GM23338 (cell line): ENCODE results near the gene USP3. TPM values are rescaled to one million over a fixed set of nuclear protein-coding genes. Genes with fewer than 3 reads are reported as not detected.

Experiments used
- ATAC-seq: fragments of 200-7000 bp; cut with Tn5 transposase; 3 replicates; pipeline ENCODE4 v1.9.1; 2020
- DNase-seq: peaks from one replicate; pipeline ENCODE4 v3.0.0-alpha.2; 2015; ENCODE audit warnings: low spot score
- H2AFZ ChIP-seq: fragments of 200-600 bp; sonication (generic); 2 replicates; pipeline ENCODE4 v1.8.0; 2016; ENCODE audit warnings: antibody characterized with exemption, mild to moderate bottlenecking, moderate library complexity
- H3F3A ChIP-seq: fragments of 200-600 bp; sonication (generic); replicated peaks from 2 replicates; pipeline ENCODE4 v1.8.0; 2017; ENCODE audit warnings: antibody characterized with exemption, mixed run types, low read depth
- H3K27ac ChIP-seq: fragments of 200-600 bp; sonication (generic); 2 replicates; pipeline ENCODE4 v1.6.1; 2016; ENCODE audit warnings: low read depth
- H3K27me3 ChIP-seq: fragments of 200-600 bp; sonication (generic); 2 replicates; pipeline ENCODE4 v1.8.0; 2016; ENCODE audit warnings: mild to moderate bottlenecking, mixed run types, moderate library complexity; ENCODE audit not compliant: insufficient read depth
- H3K36me3 ChIP-seq: fragments of 200-600 bp; sonication (generic); 2 replicates; pipeline ENCODE4 v1.8.0; 2016; ENCODE audit warnings: mild to moderate bottlenecking; ENCODE audit not compliant: insufficient read depth
- H3K4me1 ChIP-seq: fragments of 200-600 bp; sonication (generic); 2 replicates; pipeline ENCODE4 v1.8.0; 2016; ENCODE audit warnings: mild to moderate bottlenecking, moderate library complexity; ENCODE audit not compliant: insufficient read depth
- H3K4me2 ChIP-seq: fragments of 200-600 bp; sonication (generic); 2 replicates; pipeline ENCODE4 v1.7.1; 2017; ENCODE audit warnings: mixed run types
- H3K4me3 ChIP-seq: fragments of 200-600 bp; sonication (generic); 2 replicates; pipeline ENCODE4 v1.6.1; 2016; ENCODE audit warnings: mixed run types
- H3K79me2 ChIP-seq: fragments of 200-600 bp; sonication (generic); replicated peaks from 2 replicates; pipeline ENCODE4 v1.8.0; 2017; ENCODE audit warnings: mild to moderate bottlenecking; ENCODE audit not compliant: insufficient read depth
- H3K9me2 ChIP-seq: fragments of 200-600 bp; sonication (generic); 2 replicates; pipeline ENCODE4 v1.8.0; 2017; ENCODE audit not compliant: insufficient read depth
- H4K20me1 ChIP-seq: fragments of 200-600 bp; sonication (generic); replicated peaks from 2 replicates; pipeline ENCODE4 v1.8.0; 2017; ENCODE audit warnings: mild to moderate bottlenecking; ENCODE audit not compliant: insufficient read depth
- H3K27ac Mint-ChIP-seq: 2 replicates; pipeline ENCODE4 v1.8.0; 2020; ENCODE audit warnings: inconsistent platforms, mild to moderate bottlenecking, moderate library complexity, mixed read lengths
- H3K27me3 Mint-ChIP-seq: 3 replicates; pipeline ENCODE4 v1.8.0; 2022; ENCODE audit warnings: low read depth, mild to moderate bottlenecking, moderate library complexity, mixed read lengths, inconsistent platforms; ENCODE audit not compliant: insufficient read depth, poor library complexity
- H3K36me3 Mint-ChIP-seq: 3 replicates; pipeline ENCODE4 v1.8.0; 2021; ENCODE audit warnings: low read depth, mild to moderate bottlenecking, inconsistent platforms, moderate library complexity, mixed read lengths
- H3K4me1 Mint-ChIP-seq: 3 replicates; pipeline ENCODE4 v1.8.0; 2020; ENCODE audit warnings: mild to moderate bottlenecking, inconsistent platforms, mixed read lengths
- H3K4me3 Mint-ChIP-seq: 3 replicates; pipeline ENCODE4 v1.8.0; 2021; ENCODE audit warnings: moderate library complexity, mild to moderate bottlenecking, inconsistent platforms, mixed read lengths
- H3K9me3 Mint-ChIP-seq: 3 replicates; pipeline ENCODE4 v1.8.0; 2020; ENCODE audit warnings: moderate library complexity, mild to moderate bottlenecking, inconsistent platforms, mixed read lengths
- CREB1 ChIP-seq: fragments of 250-450 bp; sonication (Bioruptor Pico); IDR thresholded peaks from 2 replicates; pipeline ENCODE4 v1.5.0; 2020; ENCODE audit warnings: low read depth, mild to moderate bottlenecking, moderate library complexity
- EZH2 ChIP-seq: fragments of 200-600 bp; sonication (generic); IDR thresholded peaks from one replicate; pipeline ENCODE4 v1.8.0; 2017; ENCODE audit warnings: antibody characterized with exemption, mild to moderate bottlenecking, low read depth; ENCODE audit not compliant: unreplicated experiment
- EZH2phosphoT487 ChIP-seq: fragments of 200-600 bp; sonication (generic); IDR thresholded peaks from one replicate; pipeline ENCODE4 v1.8.1; 2018; ENCODE audit warnings: antibody characterized with exemption; ENCODE audit not compliant: unreplicated experiment
- JUNB ChIP-seq: IDR thresholded peaks from one replicate; pipeline ENCODE4 v1.6.1; 2016; ENCODE audit warnings: antibody characterized with exemption; ENCODE audit not compliant: unreplicated experiment
- NANOG ChIP-seq: IDR thresholded peaks from 2 replicates; pipeline ENCODE4 v1.6.1; 2016; ENCODE audit warnings: antibody characterized with exemption, borderline replicate concordance
- POLR2AphosphoS5 ChIP-seq: IDR thresholded peaks from 2 replicates; pipeline ENCODE4 v1.6.1; 2016; ENCODE audit warnings: antibody characterized with exemption, low read depth
- REST ChIP-seq: IDR thresholded peaks from one replicate; pipeline ENCODE4 v1.6.1; 2018; ENCODE audit warnings: antibody characterized with exemption; ENCODE audit not compliant: unreplicated experiment
- STAT1 ChIP-seq: IDR thresholded peaks from one replicate; pipeline ENCODE4 v1.6.1; 2016; ENCODE audit warnings: antibody characterized with exemption; ENCODE audit not compliant: unreplicated experiment
- ZNF114 ChIP-seq: fragments of 250-450 bp; sonication (Bioruptor Pico); IDR thresholded peaks from 2 replicates; pipeline ENCODE4 v1.5.0; 2020; ENCODE audit warnings: mild to moderate bottlenecking, moderate library complexity
- ZNF331 ChIP-seq: fragments of 250-450 bp; sonication (Bioruptor Pico); IDR thresholded peaks from 2 replicates; pipeline ENCODE4 v1.5.0; 2020; ENCODE audit warnings: low read depth, mild to moderate bottlenecking, moderate library complexity
- ZNF462 ChIP-seq: fragments of 250-450 bp; sonication (Bioruptor Pico); IDR thresholded peaks from 2 replicates; pipeline ENCODE4 v1.5.0; 2020; ENCODE audit warnings: mild to moderate bottlenecking, moderate library complexity
- polyA plus RNA-seq: library from polyadenylated mRNA; unstranded; fragments of >200 nt; fragmentation: Nextera tagmentation; extraction: Ambion mirVana; gene quantifications from 2 replicates; pipeline ENCODE4 v1.2.1, GENCODE V29; 2016
- total RNA-seq: library from RNA; depleted of rRNA; stranded (reverse); fragments of >200 nt; shearing (Covaris generic); gene quantifications from 2 replicates; pipeline ENCODE4 v1.2.3, GENCODE V29; 2014
- TF ChIP-seq, protein P1 (sequence below), 2 experiments: fragments of 200-600 bp in 1 of 2; sonication (generic) in 1 of 2; conservative IDR thresholded peaks; 2 replicates each; pipeline versions ENCODE4 v1.5.1 to v1.6.1; 2016 to 2017; ENCODE audit warnings: antibody characterized with exemption in 2 of 2, low read depth in 2 of 2, mild to moderate bottlenecking in 2 of 2, moderate library complexity in 1 of 2
- TF ChIP-seq, protein P2 (sequence below): IDR thresholded peaks from 2 replicates; pipeline ENCODE4 v1.6.1; 2016; ENCODE audit warnings: antibody characterized with exemption

USP3 gene
- total and polyA plus RNA-seq, 2 experiments from 2014 or later, result 9.7 to 9.9 TPM

DNA sequence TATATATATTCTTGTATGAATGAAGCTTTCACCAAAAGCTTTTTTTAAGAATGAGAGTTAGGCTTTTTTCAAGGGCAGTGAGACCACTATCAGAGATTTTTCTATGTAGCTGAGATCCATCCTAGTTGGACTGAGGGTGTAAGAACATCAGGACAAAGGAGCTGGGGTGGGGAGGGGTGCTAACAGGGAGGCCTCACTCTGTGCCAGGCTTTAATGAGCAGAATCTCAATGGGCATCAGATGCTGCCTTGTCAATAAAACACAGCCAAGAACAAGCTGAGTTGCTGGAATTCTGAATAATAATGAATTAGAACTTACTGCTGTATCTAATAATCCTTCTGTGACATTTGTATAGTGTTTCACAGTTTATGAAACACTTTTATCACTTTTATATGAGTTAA lies 41.4 kb upstream of the USP3 start:
- peaks cover 17% of the 10 kb centered on the region for H3K36me3 Mint-ChIP-seq
- Histone ChIP-seq H3K27ac (no peak overlapping the region), H3K36me3 (no peaks in the 10 kb centered on the region), H3K9me2 (no peaks in the 10 kb centered on the region), H3K4me1 (no peaks in the 10 kb centered on the region; the same call in 1 of the 2 replicates), H3K79me2 (no peaks in the 10 kb centered on the region), H4K20me1 (no peaks in the 10 kb centered on the region), H2AFZ (no peak overlapping the region), H3K27me3 (peaks cover 9% of the 10 kb centered on the region; the same call in 1 of the 2 replicates), H3F3A (no peaks in the 10 kb centered on the region), H3K4me3 (no peak overlapping the region), H3K4me2 (no peak overlapping the region)
- no peak for TF ChIP-seq ZNF462 (CRISPR knock-in tag)
- TF ChIP-seq STAT1, result no peak
- TF ChIP-seq EZH2, result no peak
- TF ChIP-seq EZH2phosphoT487, result no peak
- TF ChIP-seq, protein P1, sequence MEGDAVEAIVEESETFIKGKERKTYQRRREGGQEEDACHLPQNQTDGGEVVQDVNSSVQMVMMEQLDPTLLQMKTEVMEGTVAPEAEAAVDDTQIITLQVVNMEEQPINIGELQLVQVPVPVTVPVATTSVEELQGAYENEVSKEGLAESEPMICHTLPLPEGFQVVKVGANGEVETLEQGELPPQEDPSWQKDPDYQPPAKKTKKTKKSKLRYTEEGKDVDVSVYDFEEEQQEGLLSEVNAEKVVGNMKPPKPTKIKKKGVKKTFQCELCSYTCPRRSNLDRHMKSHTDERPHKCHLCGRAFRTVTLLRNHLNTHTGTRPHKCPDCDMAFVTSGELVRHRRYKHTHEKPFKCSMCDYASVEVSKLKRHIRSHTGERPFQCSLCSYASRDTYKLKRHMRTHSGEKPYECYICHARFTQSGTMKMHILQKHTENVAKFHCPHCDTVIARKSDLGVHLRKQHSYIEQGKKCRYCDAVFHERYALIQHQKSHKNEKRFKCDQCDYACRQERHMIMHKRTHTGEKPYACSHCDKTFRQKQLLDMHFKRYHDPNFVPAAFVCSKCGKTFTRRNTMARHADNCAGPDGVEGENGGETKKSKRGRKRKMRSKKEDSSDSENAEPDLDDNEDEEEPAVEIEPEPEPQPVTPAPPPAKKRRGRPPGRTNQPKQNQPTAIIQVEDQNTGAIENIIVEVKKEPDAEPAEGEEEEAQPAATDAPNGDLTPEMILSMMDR (conservative IDR thresholded peaks at IDR 0.05; ENCODE audit: low read depth in 2 of 2), result no peak
- TF ChIP-seq ZNF114 (CRISPR knock-in tag), result no peak
- no peak for TF ChIP-seq POLR2AphosphoS5
- no peak for TF ChIP-seq JUNB
- no peak for TF ChIP-seq REST
- TF ChIP-seq, protein P2, sequence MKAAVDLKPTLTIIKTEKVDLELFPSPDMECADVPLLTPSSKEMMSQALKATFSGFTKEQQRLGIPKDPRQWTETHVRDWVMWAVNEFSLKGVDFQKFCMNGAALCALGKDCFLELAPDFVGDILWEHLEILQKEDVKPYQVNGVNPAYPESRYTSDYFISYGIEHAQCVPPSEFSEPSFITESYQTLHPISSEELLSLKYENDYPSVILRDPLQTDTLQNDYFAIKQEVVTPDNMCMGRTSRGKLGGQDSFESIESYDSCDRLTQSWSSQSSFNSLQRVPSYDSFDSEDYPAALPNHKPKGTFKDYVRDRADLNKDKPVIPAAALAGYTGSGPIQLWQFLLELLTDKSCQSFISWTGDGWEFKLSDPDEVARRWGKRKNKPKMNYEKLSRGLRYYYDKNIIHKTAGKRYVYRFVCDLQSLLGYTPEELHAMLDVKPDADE, result no peak
- no peak for TF ChIP-seq ZNF331
- TF ChIP-seq NANOG, result no peak
- no peak for TF ChIP-seq CREB1 (CRISPR knock-in tag)
- no peak overlapping the region for H3K4me3 Mint-ChIP-seq
- H3K27ac Mint-ChIP-seq, result no peak overlapping the region
- H3K27me3 Mint-ChIP-seq, result peaks cover 12% of the 10 kb centered on the region
- no peak for ATAC-seq
- DNase-seq, result no peak
- peaks cover 17% of the 10 kb centered on the region; the same call in 2 of the 3 replicates for H3K4me1 Mint-ChIP-seq
- H3K9me3 Mint-ChIP-seq, result peaks cover 23% of the 10 kb centered on the region
